Colonic mucosa (tissue), 4 donors: ENCODE results near the gene HIPK1. TPM values are rescaled to one million over a fixed set of nuclear protein-coding genes. Genes with fewer than 3 reads are reported as not detected.

ENCODE experiments used
- DNase-seq: peaks from one replicate; pipeline ENCODE4 v3.0.0-alpha.2; 2020
- H3K27ac ChIP-seq: fragments of 200-600 bp; one replicate; pipeline ENCODE4 v1.8.0; 2021
- H3K27me3 ChIP-seq: fragments of 200-600 bp; one replicate; pipeline ENCODE4 v1.8.0; 2021
- H3K36me3 ChIP-seq: fragments of 200-600 bp; one replicate; pipeline ENCODE4 v1.8.0; 2021
- H3K4me1 ChIP-seq: fragments of 200-600 bp; one replicate; pipeline ENCODE4 v1.8.0; 2021; ENCODE audit warnings: mild to moderate bottlenecking
- H3K4me3 ChIP-seq: fragments of 200-600 bp; one replicate; pipeline ENCODE4 v1.8.0; 2021
- H3K9ac ChIP-seq, 2 donors: one replicate each; pipeline ENCODE4 v1.7.0; 2013; ENCODE audit warnings: control low read depth in 2 of 2, low read depth in 2 of 2, low read length in 2 of 2
- H3K9me3 ChIP-seq: fragments of 200-600 bp; one replicate; pipeline ENCODE4 v1.8.0; 2021
- intact Hi-C: fragments of 100-400 bp; cut with DNase I; formaldehyde crosslinking; loops from one replicate; pipeline ENCODE4 v1.14.1; 2022
- total RNA-seq, 2 donors: library from RNA; stranded (reverse); fragmentation: NEBNext Ultra II Directional in 1 of 2; extraction: Animal tissue kit (Norgen Biotek cat#: 25700) in 1 of 2; gene quantifications; one replicate each; pipeline ENCODE4 v1.2.1, GENCODE V29; 2021
- TF ChIP-seq, protein P1 (sequence below): fragments of 200-600 bp; IDR thresholded peaks from one replicate; pipeline ENCODE4 v1.8.0; 2022; ENCODE audit warnings: antibody characterized with exemption, mild to moderate bottlenecking
- donor health status: healthy.
- donor health status: DM: no; HTN: no; CAD: no.
- donor health status: DM: no; HTN: no; CAD: no.

HIPK1 gene
- total RNA-seq, 2 donors from 2014 or later: 61.2 to 91.2 TPM

DNA sequence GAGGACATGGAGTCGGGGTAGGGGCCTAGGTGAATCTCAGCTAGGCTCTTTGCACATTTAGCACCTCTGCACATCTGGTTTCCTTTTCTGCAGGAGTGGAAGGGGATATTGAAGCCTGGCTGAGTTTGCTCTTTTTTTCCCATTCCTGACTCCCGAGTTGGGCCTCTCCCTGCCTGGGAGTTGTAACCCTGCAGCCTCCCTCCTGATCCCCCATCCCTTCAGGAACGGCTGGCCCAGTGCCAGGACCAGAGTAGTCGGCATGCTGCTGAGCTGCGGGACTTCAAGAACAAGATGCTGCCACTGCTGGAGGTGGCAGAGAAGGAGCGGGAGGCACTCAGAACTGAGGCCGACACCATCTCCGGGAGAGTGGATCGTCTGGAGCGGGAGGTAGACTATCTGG, 51.0 kb downstream of the HIPK1 start:
- Histone ChIP-seq H3K36me3 (no peaks in the 10 kb centered on the region), H3K4me3 (peak overlapping the region; percentile 10), H3K9ac (peak overlapping the region in 1 of 2 donors; percentile 7), H3K4me1 (peaks cover 5% of the 10 kb centered on the region), H3K27ac (peak overlapping the region; percentile 65), H3K9me3 (no peaks in the 10 kb centered on the region), H3K27me3 (no peaks in the 10 kb centered on the region)
- TF ChIP-seq, protein P1, sequence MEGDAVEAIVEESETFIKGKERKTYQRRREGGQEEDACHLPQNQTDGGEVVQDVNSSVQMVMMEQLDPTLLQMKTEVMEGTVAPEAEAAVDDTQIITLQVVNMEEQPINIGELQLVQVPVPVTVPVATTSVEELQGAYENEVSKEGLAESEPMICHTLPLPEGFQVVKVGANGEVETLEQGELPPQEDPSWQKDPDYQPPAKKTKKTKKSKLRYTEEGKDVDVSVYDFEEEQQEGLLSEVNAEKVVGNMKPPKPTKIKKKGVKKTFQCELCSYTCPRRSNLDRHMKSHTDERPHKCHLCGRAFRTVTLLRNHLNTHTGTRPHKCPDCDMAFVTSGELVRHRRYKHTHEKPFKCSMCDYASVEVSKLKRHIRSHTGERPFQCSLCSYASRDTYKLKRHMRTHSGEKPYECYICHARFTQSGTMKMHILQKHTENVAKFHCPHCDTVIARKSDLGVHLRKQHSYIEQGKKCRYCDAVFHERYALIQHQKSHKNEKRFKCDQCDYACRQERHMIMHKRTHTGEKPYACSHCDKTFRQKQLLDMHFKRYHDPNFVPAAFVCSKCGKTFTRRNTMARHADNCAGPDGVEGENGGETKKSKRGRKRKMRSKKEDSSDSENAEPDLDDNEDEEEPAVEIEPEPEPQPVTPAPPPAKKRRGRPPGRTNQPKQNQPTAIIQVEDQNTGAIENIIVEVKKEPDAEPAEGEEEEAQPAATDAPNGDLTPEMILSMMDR: no peak
- intact Hi-C loops: loop anchor here (10.0 kb wide), 1 partner anchor 235 kb away; no protein-coding TSS in a partner anchor
- peak; percentile 50 for DNase-seq

DNA sequence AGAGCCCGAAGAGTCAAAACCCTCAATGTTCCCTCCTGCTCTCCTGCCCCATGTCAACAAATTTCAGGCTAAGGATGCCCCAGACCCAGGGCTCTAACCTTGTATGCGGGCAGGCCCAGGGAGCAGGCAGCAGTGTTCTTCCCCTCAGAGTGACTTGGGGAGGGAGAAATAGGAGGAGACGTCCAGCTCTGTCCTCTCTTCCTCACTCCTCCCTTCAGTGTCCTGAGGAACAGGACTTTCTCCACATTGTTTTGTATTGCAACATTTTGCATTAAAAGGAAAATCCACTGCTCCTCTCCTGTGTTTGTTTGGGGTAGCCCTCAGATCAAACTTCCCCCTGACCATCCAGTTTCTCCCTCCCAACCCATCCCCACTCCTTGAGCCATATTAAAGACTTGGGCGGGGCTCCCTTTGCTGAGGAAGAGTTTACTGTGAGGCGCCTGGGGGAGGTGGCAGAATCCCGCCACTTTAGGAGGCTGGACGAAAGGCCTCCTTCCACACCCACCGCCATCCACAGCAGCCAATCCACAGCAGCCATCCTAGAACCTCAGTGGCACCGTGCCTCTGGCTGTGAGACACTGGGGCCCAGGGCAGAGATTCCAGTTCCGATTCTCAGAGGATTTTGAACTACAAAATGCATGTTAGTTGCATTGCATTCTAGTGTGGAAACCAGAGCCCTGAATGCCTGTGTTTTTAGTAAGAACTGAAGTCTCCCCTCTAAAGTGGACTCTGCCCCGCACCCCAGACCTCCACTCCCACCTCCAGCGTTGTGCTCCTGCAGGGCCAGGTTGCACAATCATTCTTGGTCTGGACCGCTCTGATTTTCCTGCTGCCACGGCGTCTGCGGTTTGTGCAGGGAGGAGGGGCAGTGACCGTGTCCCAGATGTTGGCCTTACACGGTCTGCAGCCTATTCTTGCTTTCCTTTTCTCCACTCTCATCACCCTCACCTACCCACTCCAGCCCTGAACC, 53.1 kb downstream of the HIPK1 start:
- intact Hi-C loops: loop anchor here (10.0 kb wide), 1 partner anchor 233 kb away; no protein-coding TSS in a partner anchor

DNA sequence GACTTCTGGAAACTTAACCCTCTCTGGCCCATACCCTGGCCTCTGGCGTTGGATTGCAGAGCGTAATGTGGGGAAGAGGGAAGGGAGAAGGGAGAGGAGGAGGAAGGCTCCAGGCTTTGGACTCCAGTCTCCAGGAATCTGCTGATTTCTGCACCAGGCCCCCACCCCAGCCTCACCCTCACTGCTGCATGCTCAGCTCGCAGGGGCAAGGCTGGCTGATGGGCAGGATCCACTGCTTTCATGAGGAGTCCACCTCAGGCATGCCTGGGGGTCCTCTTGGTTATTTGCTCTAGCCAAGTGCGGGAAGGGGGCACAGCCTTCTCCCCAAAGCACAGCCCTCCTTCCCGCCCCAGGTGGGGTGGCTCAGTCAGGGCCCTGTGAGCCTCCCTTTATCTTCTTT, 53.8 kb downstream of the HIPK1 start:
- Histone ChIP-seq H3K36me3 (no peaks in the 10 kb centered on the region), H3K9me3 (no peaks in the 10 kb centered on the region), H3K4me3 (no peak overlapping the region), H3K4me1 (peaks cover 5% of the 10 kb centered on the region), H3K27me3 (no peaks in the 10 kb centered on the region), H3K9ac (peak overlapping the region in 1 of 2 donors; percentile 43), H3K27ac (peak overlapping the region; percentile 2)
- TF ChIP-seq, protein P1: no peak
- DNase-seq: no peak
- intact Hi-C loops: loop anchor here (10.0 kb wide), 1 partner anchor 232 kb away; no protein-coding TSS in a partner anchor

More for the DNA sequence above, 53.1 kb downstream of the HIPK1 start:
- peak; percentile 56 for DNase-seq
- Histone ChIP-seq H3K9me3 (no peaks in the 10 kb centered on the region), H3K36me3 (no peaks in the 10 kb centered on the region), H3K4me1 (peaks cover 5% of the 10 kb centered on the region), H3K27ac (peak overlapping the region; percentile 2), H3K9ac (peak overlapping the region in 1 of 2 donors; percentile 43), H3K27me3 (no peaks in the 10 kb centered on the region), H3K4me3 (no peak overlapping the region)
- TF ChIP-seq, protein P1: no peak

GRCh38 chr1:113983391-113983790, 54.3 kb downstream of the HIPK1 start:
- TF ChIP-seq, protein P1: no peak
- Histone ChIP-seq H3K4me1 (peaks cover 5% of the 10 kb centered on the region), H3K9ac (peak overlapping the region in 1 of 2 donors; percentile 43), H3K27ac (peak overlapping the region; percentile 2), H3K9me3 (no peaks in the 10 kb centered on the region), H3K27me3 (no peaks in the 10 kb centered on the region), H3K4me3 (no peak overlapping the region), H3K36me3 (no peaks in the 10 kb centered on the region)
- intact Hi-C loops: loop anchor here (10.0 kb wide), 1 partner anchor 231 kb away; no protein-coding TSS in a partner anchor
- DNase-seq: no peak

GRCh38 chr1:113983826-113984225, 54.7 kb downstream of the HIPK1 start:
- intact Hi-C loops: loop anchor here (10.0 kb wide), 1 partner anchor 231 kb away; no protein-coding TSS in a partner anchor
- Histone ChIP-seq H3K27me3 (no peaks in the 10 kb centered on the region), H3K4me3 (no peak overlapping the region), H3K27ac (no peak overlapping the region), H3K9ac (no peak overlapping the region), H3K36me3 (no peaks in the 10 kb centered on the region), H3K9me3 (no peaks in the 10 kb centered on the region), H3K4me1 (peaks cover 5% of the 10 kb centered on the region)
- no peak for DNase-seq
- TF ChIP-seq, protein P1: no peak
